Amygdala (tissue), 56 donors: ENCODE measurements around the gene CCDC85C.
A peak's percentile ranks its signal among the peaks of the same experiment; 100 is the strongest.

Experiments
- DNase-seq, 56 donors: peaks; one replicate each; lab custom pipeline; 2025; lab: John Stamatoyannopoulos, UW

CCDC85C gene

DNA sequence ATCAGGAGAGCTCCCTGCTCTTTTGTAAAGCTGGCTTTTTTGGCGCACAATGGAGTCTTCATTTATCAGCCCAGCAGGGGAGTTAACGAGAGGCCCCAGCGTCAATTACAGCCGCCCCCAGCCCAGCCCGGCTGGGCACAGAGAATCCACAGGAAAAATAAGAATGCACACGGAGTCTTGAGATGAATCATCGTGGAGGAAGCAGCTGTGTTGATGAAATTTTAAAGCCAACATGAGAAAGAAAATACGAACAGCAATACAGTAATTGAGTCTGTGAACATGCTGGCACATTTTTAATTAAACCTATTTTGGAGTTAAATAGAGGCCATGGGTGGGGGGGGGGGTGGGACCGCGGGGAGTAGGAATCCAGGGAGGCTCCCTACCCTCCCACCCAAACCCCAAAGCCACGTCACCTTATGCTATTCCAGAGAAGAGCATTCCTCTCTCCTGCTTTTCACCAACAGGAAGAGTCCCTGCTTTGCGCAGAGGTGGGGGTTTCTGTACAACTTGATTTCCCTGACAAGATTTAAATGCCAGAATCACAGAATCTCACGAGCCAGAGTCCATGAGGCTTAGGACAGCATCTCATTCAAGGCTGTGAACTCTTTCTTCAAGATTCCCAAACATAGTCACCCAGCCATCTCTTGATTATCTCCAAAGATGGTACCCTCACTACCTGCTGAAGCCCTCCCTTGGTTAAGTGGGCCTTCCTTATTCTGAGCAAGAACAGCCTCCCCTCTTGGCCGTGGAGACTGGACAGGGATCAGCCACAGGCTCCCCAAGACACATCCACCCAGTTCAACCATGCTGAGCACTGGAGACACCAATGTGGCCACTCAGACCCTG lies 72.5 kb downstream of the CCDC85C start:
- peak in 4 of 56 donors; percentile 15 to 47 (median 27) for DNase-seq

DNA sequence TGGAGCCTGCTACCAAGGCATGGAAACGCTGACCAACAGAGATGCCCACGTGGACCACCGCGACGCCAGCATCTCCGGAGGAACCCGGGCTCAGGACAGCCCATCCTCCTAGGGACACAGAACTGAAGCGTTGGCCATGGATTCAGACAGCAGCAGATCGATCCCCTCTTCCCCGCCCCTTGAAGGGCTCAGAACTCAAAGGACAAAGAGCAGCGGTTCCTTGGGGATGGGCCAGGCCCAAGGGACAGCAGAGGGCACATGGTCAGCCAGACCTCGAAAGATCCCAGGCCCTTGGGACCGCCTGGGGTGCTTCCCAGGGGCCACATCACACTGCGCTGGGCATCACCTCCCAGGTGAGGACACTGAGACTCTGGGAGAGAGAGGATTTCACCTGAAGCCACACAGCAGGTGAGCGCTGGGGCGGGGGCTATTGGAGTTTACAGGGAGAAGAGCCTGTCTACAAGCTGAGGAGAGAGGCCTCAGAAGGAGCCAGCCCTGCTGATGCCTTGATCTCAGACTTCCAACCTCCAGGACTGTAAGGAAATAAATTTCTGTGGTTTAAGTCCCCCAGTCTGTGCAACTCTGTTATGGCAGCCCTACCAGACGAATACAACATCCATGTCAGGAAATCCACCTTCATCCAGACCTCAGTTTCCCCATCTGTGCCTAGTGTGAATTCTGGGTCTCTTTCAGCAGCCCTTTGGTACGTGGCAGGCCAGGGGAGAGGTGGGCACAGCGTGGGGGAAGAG lies 73.4 kb downstream of the CCDC85C start:
- DNase-seq, result no peak

- no peak for DNase-seq
These were observed 74.1 kb downstream of the CCDC85C start for GRCh38 chr14:99529899-99530298.

GRCh38 chr14:99527427-99528076 lies 76.5 kb downstream of the CCDC85C start:
- DNase-seq, result no peak

DNA sequence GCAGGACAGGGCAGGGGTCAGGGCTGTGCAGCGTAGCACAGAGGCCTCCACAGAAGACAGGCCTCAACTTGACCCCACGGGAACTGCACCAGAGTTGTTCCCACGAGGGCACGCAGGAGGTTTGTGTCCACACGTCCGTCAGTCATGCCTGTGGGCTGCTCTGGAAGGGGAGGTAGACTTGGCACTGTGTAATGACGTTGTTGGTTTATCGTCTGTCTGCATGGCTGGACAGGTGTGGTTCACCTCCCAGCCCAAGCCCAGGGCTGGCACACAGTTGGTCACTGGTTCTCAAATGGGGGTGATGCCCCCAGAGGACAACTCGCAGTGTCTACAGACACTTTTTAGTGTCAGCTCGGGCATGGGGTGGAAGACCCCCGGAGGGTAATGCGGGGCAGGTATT lies 77.0 kb downstream of the CCDC85C start:
- no peak for DNase-seq

GRCh38 chr14:99525699-99526080 lies 78.3 kb downstream of the CCDC85C start:
- no peak for DNase-seq

GRCh38 chr14:99524804-99525698 lies 79.0 kb downstream of the CCDC85C start:
- DNase-seq, result no peak

GRCh38 chr14:99524091-99524661 lies 79.8 kb downstream of the CCDC85C start:
- DNase-seq, result no peak

- no peak for DNase-seq
These were observed 80.3 kb downstream of the CCDC85C start for GRCh38 chr14:99523704-99524055.

DNA sequence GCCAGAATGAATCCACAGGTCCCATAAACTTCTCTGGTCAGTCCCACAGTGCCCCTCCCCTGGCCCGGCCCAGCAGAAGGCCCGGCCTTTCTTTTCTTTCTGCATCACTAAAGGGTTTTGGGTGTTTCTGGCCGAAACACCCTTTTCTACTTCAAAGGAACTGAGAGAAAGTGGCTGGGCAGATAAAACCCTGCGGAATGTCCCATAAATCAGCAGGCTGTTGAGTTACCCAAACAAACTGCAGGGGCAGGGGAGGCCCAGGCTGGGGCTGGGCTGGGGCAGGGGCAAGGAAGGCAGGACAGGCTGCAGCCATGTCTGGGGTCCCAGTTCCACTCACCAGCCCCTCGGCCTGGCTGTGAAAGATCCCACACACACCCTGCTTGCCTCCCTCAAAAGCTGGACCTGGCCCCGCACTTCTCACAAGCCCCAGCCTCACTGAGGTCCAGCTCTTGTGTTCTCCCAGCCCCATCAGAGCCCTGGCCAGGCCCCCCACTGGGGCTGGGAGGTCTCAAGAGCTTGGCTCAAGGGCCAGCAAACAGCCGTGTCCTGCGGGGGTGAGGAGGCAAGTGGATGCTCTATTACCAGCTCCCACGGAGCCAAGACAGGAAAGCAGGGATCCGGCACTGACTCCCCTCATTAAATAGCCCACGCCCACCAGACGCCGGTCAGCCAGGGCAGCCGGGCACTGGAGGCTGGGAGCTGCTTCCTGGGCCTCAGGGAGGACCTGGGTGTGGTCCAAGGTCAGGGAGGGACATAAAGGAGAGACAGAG lies 80.9 kb downstream of the CCDC85C start:
- DNase-seq, result no peak

- no peak for DNase-seq
These were observed 81.5 kb downstream of the CCDC85C start for GRCh38 chr14:99522457-99522891.

DNA sequence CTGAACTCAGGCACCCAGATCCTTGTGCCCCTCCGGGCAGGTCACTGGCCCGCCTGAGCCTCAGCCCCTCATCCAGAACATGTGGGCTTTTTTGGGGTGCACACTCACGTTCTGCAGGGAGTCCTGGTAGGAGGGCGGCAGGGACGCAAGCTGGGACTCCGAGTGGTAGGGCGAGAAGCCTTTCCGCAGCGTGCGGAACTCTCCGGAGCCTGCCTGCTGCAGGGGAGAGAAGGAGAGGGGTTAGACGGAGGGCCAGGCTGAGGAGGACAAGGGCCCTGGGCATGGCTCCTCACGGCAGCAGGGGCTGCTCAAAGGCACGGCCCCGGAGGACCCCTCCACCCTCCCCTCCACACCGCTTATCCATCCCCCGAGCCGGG lies 82.0 kb downstream of the CCDC85C start:
- DNase-seq, result no peak

- DNase-seq, result no peak
These were observed 82.6 kb downstream of the CCDC85C start for GRCh38 chr14:99521176-99522024.

DNA sequence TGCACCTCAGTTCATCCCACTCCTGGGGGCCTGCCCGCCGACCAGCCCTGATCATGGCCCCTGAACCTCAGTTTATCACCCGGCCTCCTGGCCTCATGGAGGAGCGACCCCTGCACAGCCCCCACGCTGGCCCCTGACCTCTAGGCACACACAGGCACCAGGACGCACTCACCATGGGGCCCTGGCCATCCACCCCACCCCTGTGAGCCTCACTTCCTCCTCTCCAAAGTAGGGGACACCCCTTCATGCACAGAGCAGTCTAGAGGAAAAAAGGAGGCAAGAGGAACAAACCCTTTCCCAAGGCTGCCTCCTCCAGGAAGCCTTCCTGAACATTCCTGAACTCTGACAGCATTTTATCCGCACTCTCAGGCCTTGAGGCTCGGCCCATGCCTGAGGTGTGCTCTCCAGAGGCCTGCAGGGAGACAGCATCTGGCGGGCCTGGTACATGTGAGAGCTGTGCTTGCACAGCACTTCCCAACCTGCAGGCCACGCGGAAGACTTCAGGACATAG lies 83.4 kb downstream of the CCDC85C start:
- no peak for DNase-seq

DNA sequence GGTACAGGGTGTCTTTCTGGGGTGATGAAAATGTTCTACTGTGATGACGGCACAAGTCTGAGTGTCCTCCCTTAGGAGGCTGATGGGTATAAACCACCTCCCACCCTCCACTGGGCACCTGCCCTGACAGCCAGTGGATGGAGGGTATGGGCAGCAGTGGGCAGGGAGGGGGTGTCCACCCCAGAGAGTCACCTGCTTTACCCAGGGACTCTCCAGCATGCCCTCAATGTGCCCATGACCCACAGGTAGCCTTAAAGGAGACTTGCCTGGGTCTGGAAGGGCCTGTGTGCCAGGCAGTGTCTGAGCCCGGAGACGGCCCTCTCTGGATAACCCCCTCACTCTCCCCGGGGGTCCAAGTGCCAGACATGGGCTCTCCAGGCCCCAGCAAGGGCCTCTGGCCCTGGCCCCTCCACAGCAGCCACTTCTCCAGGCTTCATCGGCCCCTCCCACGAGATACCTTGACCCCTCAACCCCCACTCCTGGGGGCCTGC lies 84.0 kb downstream of the CCDC85C start:
- DNase-seq, result no peak

- DNase-seq, result no peak
These were observed 84.6 kb downstream of the CCDC85C start for GRCh38 chr14:99519347-99519881.
